Spleen (tissue), 11 donors: ENCODE measurements around the gene TTC28. TPM values are rescaled to one million over a fixed set of nuclear protein-coding genes. Genes with fewer than 3 reads are reported as not detected.

Experiments
- DNase-seq: peaks from one replicate; pipeline ENCODE4 v3.0.0-alpha.2; 2020
- H3K27ac ChIP-seq, 8 donors: fragments of 200-600 bp; sonication (generic) in 7 of 8; 1 replicate in 4 of 8; 2 replicates in 4 of 8; pipeline versions ENCODE4 v1.5.0 to v1.8.0; 2016 to 2021; ENCODE audit warnings: inconsistent platforms in 4 of 8, mild to moderate bottlenecking in 4 of 8, moderate library complexity in 1 of 8
- H3K27me3 ChIP-seq, 7 donors: fragments of 200-600 bp; sonication (generic) in 6 of 7; replicated peaks in 1 of 7; 1 replicate in 4 of 7; 2 replicates in 3 of 7; pipeline versions ENCODE4 v1.5.0 to v1.8.0; 2016 to 2021; ENCODE audit warnings: inconsistent platforms in 3 of 7, mild to moderate bottlenecking in 1 of 7
- H3K36me3 ChIP-seq, 6 donors: fragments of 200-600 bp; sonication (generic) in 5 of 6; 1 replicate in 4 of 6; 2 replicates in 2 of 6; pipeline versions ENCODE4 v1.5.0 to v1.8.0; 2016 to 2021; ENCODE audit warnings: inconsistent platforms in 2 of 6
- H3K4me1 ChIP-seq, 6 donors: fragments of 200-600 bp; sonication (generic) in 5 of 6; 1 replicate in 3 of 6; 2 replicates in 3 of 6; pipeline versions ENCODE4 v1.5.0 to v1.8.0; 2016 to 2021; ENCODE audit warnings: inconsistent platforms in 3 of 6
- H3K4me3 ChIP-seq, 8 donors: fragments of 200-600 bp; sonication (generic) in 7 of 8; 1 replicate in 4 of 8; 2 replicates in 4 of 8; pipeline versions ENCODE4 v1.5.0 to v1.8.0; 2016 to 2021; ENCODE audit warnings: inconsistent platforms in 4 of 8, mild to moderate bottlenecking in 4 of 8, moderate library complexity in 2 of 8
- H3K9me3 ChIP-seq, 8 donors: fragments of 200-600 bp; sonication (generic) in 7 of 8; 1 replicate in 4 of 8; 2 replicates in 4 of 8; pipeline versions ENCODE4 v1.5.0 to v1.8.0; 2016 to 2021; ENCODE audit warnings: inconsistent platforms in 4 of 8
- POLR2A ChIP-seq, 3 donors: fragments of 450-650 bp; IDR thresholded peaks; one replicate each; pipeline ENCODE4 v1.5.1; 2017; ENCODE audit warnings: antibody characterized with exemption in 3 of 3, mild to moderate bottlenecking in 1 of 3
- POLR2AphosphoS5 ChIP-seq, 3 donors: sonication (generic); formaldehyde crosslinking; IDR thresholded peaks; one replicate each; pipeline ENCODE4 v1.5.1; 2017; ENCODE audit warnings: antibody characterized with exemption in 3 of 3
- WGBS, 5 donors: extraction: QIAGEN DNeasy Blood & Tissue Kit in 3 of 5; methylation state at CpG; one replicate each; pipeline versions ENCODE4 v1.1.5 to v1.1.7; 2013 to 2018; 5-methylcytosine and 5-hydroxymethylcytosine counted together
- intact Hi-C: fragments of 100-400 bp; cut with DNase I; formaldehyde crosslinking; loops from one replicate; pipeline ENCODE4 v1.15.0; 2023; ENCODE audit warnings: low total_unique reads
- polyA plus RNA-seq, 3 donors: library from polyadenylated mRNA; stranded (reverse); fragments of 200-250 nt; gene quantifications; one replicate each; pipeline ENCODE4 v1.2.1, GENCODE V29; 2013
- total RNA-seq, 7 donors: library from RNA; depleted of rRNA in 3 of 7; stranded (reverse); fragments of >200 nt in 3 of 7; fragmentation: NEBNext Ultra II Directional in 4 of 7; extraction: Animal tissue kit (Norgen Biotek cat#: 25700) in 4 of 7; gene quantifications; one replicate each; pipeline versions ENCODE4 v1.1.0 to v1.2.1, GENCODE V29; 2016 to 2021
- TF ChIP-seq, protein P1 (sequence below), 11 experiments: fragments of 200-600 bp in 7 of 11; fragments of 450-650 bp in 4 of 11; sonication (generic) in 4 of 11; IDR thresholded peaks in 8 of 11; conservative IDR thresholded peaks in 3 of 11; 1 replicate in 7 of 11; 2 replicates in 4 of 11; pipeline versions ENCODE4 v1.4.0 to v1.8.0; 2016 to 2021; ENCODE audit warnings: antibody characterized with exemption in 11 of 11, inconsistent platforms in 4 of 11, mild to moderate bottlenecking in 1 of 11
- donor health status: healthy with polysubstance abuse.
- donor health status: DM: no; HTN: no; CAD: no; lungs with moderate emphysema.
- donor health status: DM: no; HTN: no; CAD: no.
- donor health status: Bipolar disorder and iron deficiency.
- donor health status: healthy.
- donor health status: DM: no; HTN: no; CAD: no.
- donor health status: DM: yes; HTN: yes; CAD: no.

The TTC28 gene
- total and polyA plus RNA-seq, 10 donors: 0.62 to 69.0 (median 33.5) TPM

DNA sequence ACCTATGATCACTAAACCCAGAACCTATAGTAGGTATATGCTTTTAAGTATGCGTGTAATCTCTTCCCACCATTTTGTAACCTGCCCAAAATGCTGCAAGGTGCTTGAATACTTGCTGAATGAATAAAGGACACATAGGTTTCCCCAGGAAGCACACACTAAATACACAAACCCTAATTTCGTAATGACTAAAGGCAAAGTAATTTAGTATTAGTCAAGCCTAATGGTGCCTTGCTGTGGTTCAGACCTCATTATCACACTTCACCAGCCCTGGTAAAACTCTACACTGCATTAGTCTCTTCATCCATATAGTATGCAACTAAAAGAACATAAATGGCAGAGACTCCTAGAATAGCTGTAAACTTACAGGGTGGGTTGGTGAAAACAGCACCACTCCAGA lies 471.6 kb downstream of the TTC28 start:
- peaks cover 0 to 11% (median 2%) of the 10 kb centered on the region in 8 donors for H3K9me3 ChIP-seq
- no peak overlapping the region for H3K4me3 ChIP-seq
- peaks cover 0 to 7% (median 0%) of the 10 kb centered on the region in 6 donors for H3K4me1 ChIP-seq
- no peaks in the 10 kb centered on the region for H3K27me3 ChIP-seq
- intact Hi-C loops: no loop called here
- H3K36me3 ChIP-seq: no peaks in the 10 kb centered on the region
- TF ChIP-seq POLR2A (IDR thresholded peaks at IDR 0.05) (no peak), POLR2AphosphoS5 (IDR thresholded peaks at IDR 0.05) (no peak)
- TF ChIP-seq, protein P1, sequence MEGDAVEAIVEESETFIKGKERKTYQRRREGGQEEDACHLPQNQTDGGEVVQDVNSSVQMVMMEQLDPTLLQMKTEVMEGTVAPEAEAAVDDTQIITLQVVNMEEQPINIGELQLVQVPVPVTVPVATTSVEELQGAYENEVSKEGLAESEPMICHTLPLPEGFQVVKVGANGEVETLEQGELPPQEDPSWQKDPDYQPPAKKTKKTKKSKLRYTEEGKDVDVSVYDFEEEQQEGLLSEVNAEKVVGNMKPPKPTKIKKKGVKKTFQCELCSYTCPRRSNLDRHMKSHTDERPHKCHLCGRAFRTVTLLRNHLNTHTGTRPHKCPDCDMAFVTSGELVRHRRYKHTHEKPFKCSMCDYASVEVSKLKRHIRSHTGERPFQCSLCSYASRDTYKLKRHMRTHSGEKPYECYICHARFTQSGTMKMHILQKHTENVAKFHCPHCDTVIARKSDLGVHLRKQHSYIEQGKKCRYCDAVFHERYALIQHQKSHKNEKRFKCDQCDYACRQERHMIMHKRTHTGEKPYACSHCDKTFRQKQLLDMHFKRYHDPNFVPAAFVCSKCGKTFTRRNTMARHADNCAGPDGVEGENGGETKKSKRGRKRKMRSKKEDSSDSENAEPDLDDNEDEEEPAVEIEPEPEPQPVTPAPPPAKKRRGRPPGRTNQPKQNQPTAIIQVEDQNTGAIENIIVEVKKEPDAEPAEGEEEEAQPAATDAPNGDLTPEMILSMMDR (IDR thresholded peaks at IDR 0.05 in 8 of 11, conservative IDR thresholded peaks at IDR 0.05 in 3 of 11): no peak
- DNase-seq: no peak
- no peak overlapping the region for H3K27ac ChIP-seq
- 90 to 97% (median 93%) methylated on average over 2 of the region's 2 CpGs for WGBS, 5 donors

DNA sequence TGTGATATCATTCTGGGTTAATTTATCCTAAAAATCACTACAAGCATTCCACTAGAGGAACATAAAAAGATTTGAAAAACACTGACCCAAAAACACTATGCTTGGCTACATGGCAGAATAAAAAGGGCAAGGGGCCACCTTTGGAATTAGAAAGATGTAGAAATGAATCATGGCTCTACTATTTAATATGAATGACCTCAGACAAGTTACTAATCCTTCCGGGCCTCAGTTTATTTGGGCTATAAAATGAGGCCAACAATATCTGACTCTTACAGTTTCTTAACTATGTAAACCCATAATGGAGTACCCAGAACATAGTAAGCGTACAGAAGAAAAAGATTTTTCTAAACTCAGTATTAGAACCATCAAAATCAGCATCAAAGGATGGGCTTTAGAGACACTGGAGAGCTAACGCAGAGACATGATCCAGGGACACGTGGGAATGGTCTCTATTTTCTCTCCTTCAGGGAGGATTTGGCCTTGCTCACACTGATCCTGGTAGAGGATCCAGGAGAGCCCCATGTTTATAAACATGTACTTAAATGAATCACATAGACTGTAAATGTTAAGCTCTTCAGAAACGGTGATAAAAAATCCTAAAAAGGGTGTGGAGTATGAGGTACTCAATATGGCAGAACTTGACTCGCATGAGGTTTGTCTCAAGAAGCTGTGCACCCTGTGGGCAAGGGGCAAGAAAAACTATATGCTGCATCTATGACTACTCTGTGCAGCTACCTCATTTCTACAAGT lies 472.2 kb downstream of the TTC28 start:
- peaks cover 0 to 11% (median 2%) of the 10 kb centered on the region in 8 donors for H3K9me3 ChIP-seq
- H3K27ac ChIP-seq: no peak overlapping the region
- 87 to 95% (median 91%) methylated on average over 6 of the region's 6 CpGs for WGBS, 5 donors
- peaks cover 0 to 7% (median 0%) of the 10 kb centered on the region in 6 donors for H3K4me1 ChIP-seq
- TF ChIP-seq POLR2A (IDR thresholded peaks at IDR 0.05) (no peak), POLR2AphosphoS5 (IDR thresholded peaks at IDR 0.05) (no peak)
- TF ChIP-seq, protein P1 (IDR thresholded peaks at IDR 0.05 in 8 of 11, conservative IDR thresholded peaks at IDR 0.05 in 3 of 11): no peak
- H3K27me3 ChIP-seq: no peaks in the 10 kb centered on the region
- no peak for DNase-seq
- intact Hi-C loops: no loop called here
- H3K36me3 ChIP-seq: no peaks in the 10 kb centered on the region
- no peak overlapping the region for H3K4me3 ChIP-seq

- WGBS, 5 donors: 90 to 100% (median 94%) methylated on average over 1 of the region's 1 CpG
- intact Hi-C loops: no loop called here
- Histone ChIP-seq H3K4me3 (no peak overlapping the region), H3K27me3 (no peaks in the 10 kb centered on the region), H3K36me3 (no peaks in the 10 kb centered on the region), H3K9me3 (peaks cover 0 to 9% (median 2%) of the 10 kb centered on the region in 8 donors), H3K27ac (no peak overlapping the region), H3K4me1 (peaks cover 0 to 7% (median 0%) of the 10 kb centered on the region in 6 donors)
- no peak for DNase-seq
- no peak for TF ChIP-seq POLR2A (IDR thresholded peaks at IDR 0.05)
- TF ChIP-seq, protein P1 (IDR thresholded peaks at IDR 0.05 in 8 of 11, conservative IDR thresholded peaks at IDR 0.05 in 3 of 11): no peak
- no peak for TF ChIP-seq POLR2AphosphoS5 (IDR thresholded peaks at IDR 0.05)
Observed at GRCh38 chr22:28205926-28206325, 473.7 kb downstream of the TTC28 start.

GRCh38 chr22:28204382-28204781 lies 475.3 kb downstream of the TTC28 start:
- 65 to 88% (median 84%) methylated on average over 1 of the region's 1 CpG for WGBS, 5 donors
- Histone ChIP-seq H3K4me3 (no peak overlapping the region), H3K36me3 (no peaks in the 10 kb centered on the region), H3K4me1 (peaks cover 0 to 7% (median 0%) of the 10 kb centered on the region in 6 donors), H3K27ac (no peak overlapping the region), H3K27me3 (no peaks in the 10 kb centered on the region), H3K9me3 (no peaks in the 10 kb centered on the region)
- DNase-seq: no peak
- intact Hi-C loops: no loop called here
- TF ChIP-seq POLR2A (IDR thresholded peaks at IDR 0.05): no peak
- TF ChIP-seq, protein P1 (IDR thresholded peaks at IDR 0.05 in 8 of 11, conservative IDR thresholded peaks at IDR 0.05 in 3 of 11): no peak
- no peak for TF ChIP-seq POLR2AphosphoS5 (IDR thresholded peaks at IDR 0.05)
